K562 (cell line): ENCODE data around the gene MBP. TPM values are rescaled to one million over a fixed set of nuclear protein-coding genes. Genes with fewer than 3 reads are reported as not detected.

Experiments
- ATAC-seq: fragments of 200-7000 bp; cut with Tn5 transposase; 3 replicates; pipeline ENCODE4 v1.9.1; 2020; ENCODE audit warnings: moderate library complexity
- BruUV-seq: library from RNA; stranded (reverse); fragments of 400-500 nt; replicated peaks from 2 replicates; lab custom pipeline; 2021; lab: Mats Ljungman, UMichigan
- CTCF ChIA-PET: fragments of 300-600 bp; formaldehyde crosslinking; extraction: SDS; loops from one replicate; lab custom pipeline; 2021; ENCODE audit warnings: low intra/inter-chr PET ratio; lab: Yijun Ruan, JAX
- POLR2A ChIA-PET: fragments of 300-600, 350-650 bp; sonication (Branson Sonifier 250); formaldehyde crosslinking; extraction: SDS; loops from one replicate; lab custom pipeline; 2021; ENCODE audit warnings: antibody characterized with exemption, inconsistent platforms; lab: Yijun Ruan, JAX
- DNase-seq, 4 experiments: peaks; one replicate each; pipeline versions ENCODE4 v3.0.0 to v3.0.0-alpha.2; 2011 to 2018; ENCODE audit warnings: low spot score in 3 of 4, mixed read lengths in 3 of 4; ENCODE audit errors: extremely low read depth in 1 of 4
- FAIRE-seq: peaks from 2 replicates; lab custom pipeline; 2011; peaks lifted over from hg19 to GRCh38; lab: Jason Lieb, UNC
- H2AFZ ChIP-seq: 2 replicates; pipeline ENCODE4 v1.6.0; 2011; ENCODE audit warnings: low read depth, low read length, control low read depth, inconsistent platforms
- H3K27ac ChIP-seq: fragments of 200-600 bp; 3 replicates; pipeline ENCODE4 v1.8.0; 2011; ENCODE audit warnings: low read depth, mild to moderate bottlenecking, control low read depth, inconsistent platforms, low read length, moderate library complexity, mixed read lengths; ENCODE audit errors: extremely low read depth
- H3K27me3 ChIP-seq, 2 experiments: fragments of 300-600 bp in 1 of 2; 2 replicates in 1 of 2; 3 replicates in 1 of 2; pipeline versions ENCODE4 v1.6.0 to v1.8.0; 2011; ENCODE audit warnings: inconsistent platforms in 2 of 2, low read length in 2 of 2, mild to moderate bottlenecking in 1 of 2, mixed read lengths in 1 of 2, moderate library complexity in 1 of 2; ENCODE audit not compliant: control insufficient read depth in 2 of 2, insufficient read depth in 2 of 2
- H3K36me3 ChIP-seq: fragments of 300-600 bp; 3 replicates; pipeline ENCODE4 v1.8.0; 2011; ENCODE audit warnings: mild to moderate bottlenecking, low read length, inconsistent platforms; ENCODE audit not compliant: control insufficient read depth, insufficient read depth
- H3K4me1 ChIP-seq, 2 experiments: fragments of 200-600 bp in 1 of 2; replicated peaks in 1 of 2; 2 replicates in 1 of 2; 3 replicates in 1 of 2; pipeline versions ENCODE4 v1.5.1 to v1.8.0; 2011; ENCODE audit warnings: inconsistent platforms in 2 of 2, low read length in 2 of 2, mild to moderate bottlenecking in 1 of 2, mixed read lengths in 1 of 2, moderate library complexity in 1 of 2; ENCODE audit not compliant: control insufficient read depth in 2 of 2, insufficient read depth in 2 of 2
- H3K4me2 ChIP-seq: 2 replicates; pipeline ENCODE4 v1.6.1; 2011; ENCODE audit warnings: low read length, control low read depth, inconsistent platforms, mixed read lengths; ENCODE audit not compliant: insufficient read depth
- H3K4me3 ChIP-seq: fragments of 200-600 bp; sonication (generic), shearing (Covaris generic); 2 replicates; pipeline ENCODE4 v1.5.1; 2016; ENCODE audit warnings: control low read depth, inconsistent platforms
- H3K79me2 ChIP-seq: fragments of 200-600 bp; 3 replicates; pipeline ENCODE4 v1.8.0; 2011; ENCODE audit warnings: low read length, inconsistent platforms; ENCODE audit not compliant: control insufficient read depth, insufficient read depth
- H3K9ac ChIP-seq, 2 experiments: 2 replicates each; pipeline versions ENCODE4 v1.6.0 to v1.6.1; 2011; ENCODE audit warnings: low read depth in 2 of 2, low read length in 2 of 2, control low read depth in 1 of 2, inconsistent platforms in 1 of 2, mild to moderate bottlenecking in 1 of 2, mixed read lengths in 1 of 2; ENCODE audit not compliant: insufficient read depth in 1 of 2
- H3K9me1 ChIP-seq: one replicate; pipeline ENCODE4 v1.6.0; 2011; ENCODE audit warnings: inconsistent platforms, mild to moderate bottlenecking, low read length, moderate library complexity; ENCODE audit not compliant: control insufficient read depth, insufficient read depth
- H3K9me3 ChIP-seq: replicated peaks from 2 replicates; pipeline ENCODE4 v1.5.1; 2011; ENCODE audit warnings: low read depth, low read length, inconsistent platforms; ENCODE audit not compliant: control insufficient read depth, insufficient read depth
- H4K20me1 ChIP-seq: replicated peaks from 2 replicates; pipeline ENCODE4 v1.6.1; 2011; ENCODE audit warnings: low read length, inconsistent platforms, mixed read lengths; ENCODE audit not compliant: control insufficient read depth, insufficient read depth
- ARID3B ChIP-seq: fragments of 250-450 bp; sonication (Bioruptor Pico); IDR thresholded peaks from 2 replicates; pipeline ENCODE4 v1.4.0; 2020; ENCODE audit warnings: borderline replicate concordance
- CREB3 ChIP-seq: fragments of 450-650 bp; conservative IDR thresholded peaks from 2 replicates; pipeline ENCODE4 v1.6.1; 2016; ENCODE audit warnings: missing genetic modification characterization, low read depth, mild to moderate bottlenecking, missing compliant biosample characterization, moderate library complexity
- DDX20 ChIP-seq: fragments of 450-650 bp; IDR thresholded peaks from 2 replicates; pipeline ENCODE4 v1.6.1; 2016; ENCODE audit warnings: missing genetic modification characterization, low read depth, mild to moderate bottlenecking, missing compliant biosample characterization, moderate library complexity
- FOSL1 ChIP-seq: fragments of 200-800 bp; sonication (Bioruptor generic); conservative IDR thresholded peaks from 2 replicates; pipeline ENCODE4 v1.6.1; 2016; ENCODE audit warnings: missing genetic modification characterization, missing compliant biosample characterization
- FOXK2 ChIP-seq, 2 experiments: fragments of 450-650 bp; IDR thresholded peaks in 1 of 2; conservative IDR thresholded peaks in 1 of 2; 2 replicates each; pipeline ENCODE4 v1.6.1; 2016; ENCODE audit warnings: low read depth in 2 of 2, mild to moderate bottlenecking in 1 of 2
- GABPB2 ChIP-seq: fragments of 250-450 bp; sonication (Bioruptor Pico); conservative IDR thresholded peaks from 2 replicates; pipeline ENCODE4 v1.5.1; 2021; ENCODE audit warnings: mild to moderate bottlenecking
- GATA2 ChIP-seq: sonication (generic); formaldehyde crosslinking; IDR thresholded peaks from 2 replicates; pipeline ENCODE4 v1.4.0; 2020; ENCODE audit warnings: mild to moderate bottlenecking, missing genetic modification reagents
- MXI1 ChIP-seq: IDR thresholded peaks from 2 replicates; pipeline ENCODE4 v1.6.1; 2011; ENCODE audit warnings: low read depth, mild to moderate bottlenecking, improper control_type of control experiment, low read length
- POLR2H ChIP-seq: IDR thresholded peaks from 2 replicates; pipeline ENCODE4 v1.6.1; 2016; ENCODE audit warnings: missing genetic modification characterization, low read depth, mild to moderate bottlenecking, control low read depth, missing compliant biosample characterization, moderate library complexity
- SMAD4 ChIP-seq: fragments of 250-450 bp; sonication (Bioruptor Pico); conservative IDR thresholded peaks from 2 replicates; pipeline ENCODE4 v1.8.0; 2021; ENCODE audit warnings: inconsistent platforms, mild to moderate bottlenecking, moderate library complexity
- ZBTB7A ChIP-seq: IDR thresholded peaks from 2 replicates; pipeline ENCODE4 v1.6.1; 2011; ENCODE audit warnings: low read depth, mild to moderate bottlenecking, low read length, moderate library complexity, borderline replicate concordance; ENCODE audit not compliant: control insufficient read depth
- ZNF124 ChIP-seq: sonication (generic); formaldehyde crosslinking; IDR thresholded peaks from 2 replicates; pipeline ENCODE4 v1.8.1; 2022; ENCODE audit warnings: missing genetic modification reagents
- ZNF134 ChIP-seq: fragments of 250-450 bp; sonication (Bioruptor Pico); conservative IDR thresholded peaks from 2 replicates; pipeline ENCODE4 v1.4.0; 2020
- WGBS: fragments of 100-300 bp; shearing (Covaris generic); methylation state at CpG from one replicate; pipeline ENCODE4 v1.1.6; 2016; ENCODE audit warnings: low coverage, mixed read lengths; ENCODE audit not compliant: insufficient coverage; ENCODE audit errors: missing lambda C conversion rate; 5-methylcytosine and 5-hydroxymethylcytosine counted together
- in situ Hi-C: fragments of 300-500 bp; cut with MboI; formaldehyde crosslinking; loops from 4 replicates; pipeline ENCODE4 v1.15.0; 2018; ENCODE audit warnings: inconsistent platforms, mixed read lengths
- intact Hi-C: fragments of 100-400 bp; cut with micrococcal nuclease; formaldehyde crosslinking; loops from 2 replicates; pipeline ENCODE4 v1.14.2; 2022
- polyA plus RNA-seq, 8 experiments: library from polyadenylated mRNA; depleted of rRNA in 4 of 8; stranded (reverse) in 5 of 8; unstranded in 3 of 8; fragments of >200 nt; fragmentation: Nextera tagmentation in 2 of 8; fragmentation: Illumina TruSeq in 1 of 8; extraction: Ambion mirVana in 2 of 8; extraction: Trizol in 1 of 8; gene quantifications; 2 replicates each; pipeline versions ENCODE4 v1.2.1 to v1.2.3, GENCODE V29; 2011 to 2014; ENCODE audit warnings: inconsistent platforms in 1 of 8, missing spikeins in 1 of 8
- total RNA-seq, 7 experiments: library from RNA; depleted of rRNA in 6 of 7; stranded (reverse); fragments of >200 nt in 6 of 7; fragmentation: Illumina TruSeq in 2 of 7; extraction: Trizol in 2 of 7; gene quantifications; 2 replicates each; pipeline versions ENCODE4 v1.2.1 to v1.2.3, GENCODE V29; 2011 to 2021; ENCODE audit warnings: low replicate concordance in 1 of 7
- TF ChIP-seq, protein P1 (sequence below): fragments of 450-650 bp; IDR thresholded peaks from 2 replicates; pipeline ENCODE4 v1.6.1; 2014; ENCODE audit warnings: low read depth, mild to moderate bottlenecking, moderate library complexity, borderline replicate concordance
- TF ChIP-seq, protein P2 (sequence below): sonication (generic); formaldehyde crosslinking; IDR thresholded peaks from 2 replicates; pipeline ENCODE4 v1.8.0; 2022; ENCODE audit warnings: mild to moderate bottlenecking, missing genetic modification reagents, borderline replicate concordance
- TF ChIP-seq, protein P3 (sequence below): sonication (generic); formaldehyde crosslinking; IDR thresholded peaks from 2 replicates; pipeline ENCODE4 v1.8.1; 2023; ENCODE audit warnings: mild to moderate bottlenecking, missing genetic modification reagents

The MBP gene
- total and polyA plus RNA-seq, 9 of the 15 experiments (the other 6 are each of a cell fraction or from before 2014, with no cell fraction given) = 0.09 TPM; not detected in 8

DNA sequence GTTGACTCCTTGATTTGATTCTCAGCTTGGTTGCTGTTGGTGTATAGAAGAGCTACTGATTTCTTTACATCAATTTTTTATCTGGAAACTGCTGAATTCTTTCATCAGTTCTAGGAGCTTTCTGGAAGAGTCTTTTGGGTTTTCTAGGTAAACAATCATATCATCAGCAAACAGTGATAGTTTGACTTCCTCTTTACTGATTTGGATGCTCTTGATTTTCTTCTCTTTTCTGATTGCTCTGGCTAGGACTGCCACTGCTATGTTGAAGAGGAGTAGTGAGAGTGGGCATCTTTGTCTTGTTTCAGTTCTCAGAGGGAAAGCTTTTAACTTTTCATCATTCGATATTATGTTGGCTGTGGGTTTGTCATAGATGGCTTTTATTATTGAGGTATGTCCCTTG lies 169.7 kb downstream of the MBP start:
- Histone ChIP-seq H3K4me1 (no peaks in the 10 kb centered on the region), H3K27ac (no peak overlapping the region), H3K9ac (no peak overlapping the region), H3K79me2 (no peaks in the 10 kb centered on the region), H3K9me1 (no peaks in the 10 kb centered on the region), H3K36me3 (peaks cover 7% of the 10 kb centered on the region; the same call in 1 of the 3 replicates), H2AFZ (no peak overlapping the region), H3K4me2 (no peak overlapping the region), H4K20me1 (no peaks in the 10 kb centered on the region), H3K4me3 (no peak overlapping the region), H3K27me3 (no peaks in the 10 kb centered on the region), H3K9me3 (no peaks in the 10 kb centered on the region)
- no peak for DNase-seq
- 60% methylated on average over 1 of the region's 1 CpG for WGBS
- POLR2A ChIA-PET = no interaction called here
- intact Hi-C loops = no loop called here
- in situ Hi-C loops = no loop called here
- BruUV-seq = no TSS peak
- no peak for FAIRE-seq
- CTCF ChIA-PET = no interaction called here
- ATAC-seq = no peak
- no peak for TF ChIP-seq SMAD4
- no peak for TF ChIP-seq FOSL1 (tag)
- TF ChIP-seq ZBTB7A = no peak
- no peak for TF ChIP-seq GATA2
- TF ChIP-seq POLR2H (tag) = no peak
- no peak for TF ChIP-seq DDX20 (tag)
- TF ChIP-seq ZNF134 (CRISPR knock-in tag) = no peak
- TF ChIP-seq MXI1 = no peak
- TF ChIP-seq CREB3 = no peak
- no peak for TF ChIP-seq FOXK2 (conservative IDR thresholded peaks at IDR 0.05 in 1 of 2, IDR thresholded peaks at IDR 0.05 in 1 of 2; ENCODE audit: low read depth in 2 of 2)
- no peak for TF ChIP-seq ZNF124 (CRISPR knock-in tag)
- TF ChIP-seq, protein P1, sequence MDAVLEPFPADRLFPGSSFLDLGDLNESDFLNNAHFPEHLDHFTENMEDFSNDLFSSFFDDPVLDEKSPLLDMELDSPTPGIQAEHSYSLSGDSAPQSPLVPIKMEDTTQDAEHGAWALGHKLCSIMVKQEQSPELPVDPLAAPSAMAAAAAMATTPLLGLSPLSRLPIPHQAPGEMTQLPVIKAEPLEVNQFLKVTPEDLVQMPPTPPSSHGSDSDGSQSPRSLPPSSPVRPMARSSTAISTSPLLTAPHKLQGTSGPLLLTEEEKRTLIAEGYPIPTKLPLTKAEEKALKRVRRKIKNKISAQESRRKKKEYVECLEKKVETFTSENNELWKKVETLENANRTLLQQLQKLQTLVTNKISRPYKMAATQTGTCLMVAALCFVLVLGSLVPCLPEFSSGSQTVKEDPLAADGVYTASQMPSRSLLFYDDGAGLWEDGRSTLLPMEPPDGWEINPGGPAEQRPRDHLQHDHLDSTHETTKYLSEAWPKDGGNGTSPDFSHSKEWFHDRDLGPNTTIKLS = no peak
- TF ChIP-seq, protein P2, sequence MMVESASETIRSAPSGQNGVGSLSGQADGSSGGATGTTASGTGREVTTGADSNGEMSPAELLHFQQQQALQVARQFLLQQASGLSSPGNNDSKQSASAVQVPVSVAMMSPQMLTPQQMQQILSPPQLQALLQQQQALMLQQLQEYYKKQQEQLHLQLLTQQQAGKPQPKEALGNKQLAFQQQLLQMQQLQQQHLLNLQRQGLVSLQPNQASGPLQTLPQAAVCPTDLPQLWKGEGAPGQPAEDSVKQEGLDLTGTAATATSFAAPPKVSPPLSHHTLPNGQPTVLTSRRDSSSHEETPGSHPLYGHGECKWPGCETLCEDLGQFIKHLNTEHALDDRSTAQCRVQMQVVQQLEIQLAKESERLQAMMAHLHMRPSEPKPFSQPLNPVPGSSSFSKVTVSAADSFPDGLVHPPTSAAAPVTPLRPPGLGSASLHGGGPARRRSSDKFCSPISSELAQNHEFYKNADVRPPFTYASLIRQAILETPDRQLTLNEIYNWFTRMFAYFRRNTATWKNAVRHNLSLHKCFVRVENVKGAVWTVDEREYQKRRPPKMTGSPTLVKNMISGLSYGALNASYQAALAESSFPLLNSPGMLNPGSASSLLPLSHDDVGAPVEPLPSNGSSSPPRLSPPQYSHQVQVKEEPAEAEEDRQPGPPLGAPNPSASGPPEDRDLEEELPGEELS (CRISPR knock-in tag) = no peak
- TF ChIP-seq GABPB2 (CRISPR knock-in tag) = no peak
- TF ChIP-seq ARID3B (CRISPR knock-in tag) = no peak
- TF ChIP-seq, protein P3, sequence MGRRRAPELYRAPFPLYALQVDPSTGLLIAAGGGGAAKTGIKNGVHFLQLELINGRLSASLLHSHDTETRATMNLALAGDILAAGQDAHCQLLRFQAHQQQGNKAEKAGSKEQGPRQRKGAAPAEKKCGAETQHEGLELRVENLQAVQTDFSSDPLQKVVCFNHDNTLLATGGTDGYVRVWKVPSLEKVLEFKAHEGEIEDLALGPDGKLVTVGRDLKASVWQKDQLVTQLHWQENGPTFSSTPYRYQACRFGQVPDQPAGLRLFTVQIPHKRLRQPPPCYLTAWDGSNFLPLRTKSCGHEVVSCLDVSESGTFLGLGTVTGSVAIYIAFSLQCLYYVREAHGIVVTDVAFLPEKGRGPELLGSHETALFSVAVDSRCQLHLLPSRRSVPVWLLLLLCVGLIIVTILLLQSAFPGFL (CRISPR knock-in tag) = no peak
